ENCODE data around the gene UTP4.

UTP4 gene

GRCh38 chr16:69089091-69089910 is 43.1 kb upstream of the UTP4 start:
- TF ChIP-seq CTCF (IDR thresholded peaks at IDR 0.05; ENCODE audit: low read depth, low read length, missing control alignments): no peak
- no peak overlapping the region for H3K4me3 ChIP-seq (ENCODE audit: low read depth, low read length)
- in situ Hi-C loops (cut with HindIII; ENCODE audit: low sequenced_read_pairs): loop anchor here (5.0 kb wide), 1 partner anchor 57 kb away; no protein-coding TSS in a partner anchor
- DNase-seq (ENCODE audit: low read depth): no peak

- no peak for DNase-seq (ENCODE audit: low read depth)
- TF ChIP-seq CTCF (IDR thresholded peaks at IDR 0.05; ENCODE audit: low read depth, low read length, missing control alignments): no peak
- in situ Hi-C loops (cut with HindIII; ENCODE audit: low sequenced_read_pairs): no loop called here
- H3K4me3 ChIP-seq (ENCODE audit: low read depth, low read length): no peak overlapping the region
Measured at GRCh38 chr16:69093974-69094373, 38.5 kb upstream of the UTP4 start.

- in situ Hi-C loops (cut with HindIII; ENCODE audit: low sequenced_read_pairs): no loop called here
- no peak for DNase-seq (ENCODE audit: low read depth)
- TF ChIP-seq CTCF (IDR thresholded peaks at IDR 0.05; ENCODE audit: low read depth, low read length, missing control alignments): no peak
- no peak overlapping the region for H3K4me3 ChIP-seq (ENCODE audit: low read depth, low read length)
Measured at GRCh38 chr16:69094501-69094900, 37.9 kb upstream of the UTP4 start.

GRCh38 chr16:69095193-69095592 is 37.3 kb upstream of the UTP4 start:
- no peak for DNase-seq (ENCODE audit: low read depth)
- no peak for TF ChIP-seq CTCF (IDR thresholded peaks at IDR 0.05; ENCODE audit: low read depth, low read length, missing control alignments)
- in situ Hi-C loops (cut with HindIII; ENCODE audit: low sequenced_read_pairs): no loop called here
- H3K4me3 ChIP-seq (ENCODE audit: low read depth, low read length): no peak overlapping the region

- in situ Hi-C loops (cut with HindIII; ENCODE audit: low sequenced_read_pairs): no loop called here
- no peak overlapping the region for H3K4me3 ChIP-seq (ENCODE audit: low read depth, low read length)
- no peak for DNase-seq (ENCODE audit: low read depth)
- TF ChIP-seq CTCF (IDR thresholded peaks at IDR 0.05; ENCODE audit: low read depth, low read length, missing control alignments): no peak
Measured at GRCh38 chr16:69100071-69100691, 32.3 kb upstream of the UTP4 start.

- in situ Hi-C loops (cut with HindIII; ENCODE audit: low sequenced_read_pairs): no loop called here
- DNase-seq (ENCODE audit: low read depth): peak; percentile 57
- H3K4me3 ChIP-seq (ENCODE audit: low read depth, low read length): peak within 1 kb of the TSS; percentile 55
- peak; percentile 44 for TF ChIP-seq CTCF (IDR thresholded peaks at IDR 0.05; ENCODE audit: low read depth, low read length, missing control alignments)
Measured at GRCh38 chr16:69105501-69106361, 26.7 kb upstream of the UTP4 start, which contains the start of gene HAS3. Gene HAS3, plus strand, starts transcription at chr16:69105653. Its CDS starts 3,743 bp downstream, at chr16:69109396.
